Subcutaneous abdominal adipose tissue (tissue), 5 donors: ENCODE data around the gene ST6GALNAC2.

Source experiments
- H3K27ac ChIP-seq: one replicate; pipeline ENCODE4 v1.7.0; 2013; ENCODE audit warnings: low read depth, mild to moderate bottlenecking, inconsistent platforms, low read length, moderate library complexity
- H3K27me3 ChIP-seq, 5 donors: one replicate each; pipeline ENCODE4 v1.7.0; 2013; ENCODE audit warnings: low read length in 5 of 5, inconsistent platforms in 1 of 5; ENCODE audit not compliant: control insufficient read depth in 5 of 5, insufficient read depth in 4 of 5
- H3K36me3 ChIP-seq, 5 donors: one replicate each; pipeline ENCODE4 v1.7.0; 2013; ENCODE audit warnings: low read length in 5 of 5; ENCODE audit not compliant: control insufficient read depth in 5 of 5, insufficient read depth in 5 of 5
- H3K4me1 ChIP-seq, 5 donors: one replicate each; pipeline ENCODE4 v1.7.0; 2013; ENCODE audit warnings: low read length in 5 of 5, mild to moderate bottlenecking in 3 of 5, moderate library complexity in 1 of 5; ENCODE audit not compliant: control insufficient read depth in 5 of 5, insufficient read depth in 5 of 5
- H3K4me3 ChIP-seq, 5 donors: one replicate each; pipeline ENCODE4 v1.7.0; 2013; ENCODE audit warnings: low read length in 5 of 5, low read depth in 1 of 5
- H3K9ac ChIP-seq, 5 donors: one replicate each; pipeline ENCODE4 v1.7.0; 2013; ENCODE audit warnings: low read length in 5 of 5, mild to moderate bottlenecking in 4 of 5, moderate library complexity in 3 of 5
- H3K9me3 ChIP-seq, 5 donors: one replicate each; pipeline ENCODE4 v1.7.0; 2013; ENCODE audit warnings: low read length in 5 of 5; ENCODE audit not compliant: control insufficient read depth in 5 of 5
- donor health status: healthy.
- donor health status: healthy.
- donor health status: healthy.
- donor health status: healthy.
- donor health status: healthy.

ST6GALNAC2 gene

GRCh38 chr17:76572201-76572910, 13.3 kb downstream of the ST6GALNAC2 start:
- Histone ChIP-seq H3K9me3 (no peaks in the 10 kb centered on the region), H3K36me3 (no peaks in the 10 kb centered on the region), H3K27ac (no peak overlapping the region), H3K27me3 (no peaks in the 10 kb centered on the region), H3K9ac (no peak overlapping the region), H3K4me3 (no peak overlapping the region), H3K4me1 (peaks cover 0 to 18% (median 14%) of the 10 kb centered on the region in 5 donors)

- Histone ChIP-seq H3K27ac (no peak overlapping the region), H3K27me3 (no peaks in the 10 kb centered on the region), H3K4me1 (peaks cover 0 to 18% (median 14%) of the 10 kb centered on the region in 5 donors), H3K9ac (no peak overlapping the region), H3K4me3 (no peak overlapping the region), H3K36me3 (peaks cover 0 to 5% (median 0%) of the 10 kb centered on the region in 5 donors), H3K9me3 (no peaks in the 10 kb centered on the region)
Measured at GRCh38 chr17:76570877-76571471, 14.7 kb downstream of the ST6GALNAC2 start.

- Histone ChIP-seq H3K4me3 (no peak overlapping the region), H3K27ac (no peak overlapping the region), H3K4me1 (peaks cover 0 to 20% (median 14%) of the 10 kb centered on the region in 5 donors), H3K27me3 (no peaks in the 10 kb centered on the region), H3K36me3 (peaks cover 0 to 10% (median 3%) of the 10 kb centered on the region in 5 donors), H3K9ac (no peak overlapping the region), H3K9me3 (no peaks in the 10 kb centered on the region)
Measured at GRCh38 chr17:76570457-76570856, 15.2 kb downstream of the ST6GALNAC2 start.

- Histone ChIP-seq H3K4me1 (peaks cover 0 to 21% (median 14%) of the 10 kb centered on the region in 5 donors), H3K27ac (no peak overlapping the region), H3K36me3 (peaks cover 0 to 15% (median 9%) of the 10 kb centered on the region in 5 donors), H3K27me3 (no peaks in the 10 kb centered on the region), H3K9me3 (no peaks in the 10 kb centered on the region), H3K9ac (peak overlapping the region in 1 of 5 donors; percentile 25), H3K4me3 (no peak overlapping the region)
Measured at GRCh38 chr17:76569607-76570279, 15.9 kb downstream of the ST6GALNAC2 start.

GRCh38 chr17:76568811-76569221, 16.8 kb downstream of the ST6GALNAC2 start:
- no peak overlapping the region for H3K27ac ChIP-seq
- H3K9ac ChIP-seq: no peak overlapping the region
- H3K9me3 ChIP-seq: no peaks in the 10 kb centered on the region
- H3K36me3 ChIP-seq: peaks cover 0 to 19% (median 12%) of the 10 kb centered on the region in 5 donors
- H3K4me1 ChIP-seq: peaks cover 0 to 21% (median 14%) of the 10 kb centered on the region in 5 donors
- H3K4me3 ChIP-seq: no peak overlapping the region
- no peaks in the 10 kb centered on the region for H3K27me3 ChIP-seq

- Histone ChIP-seq H3K4me1 (peaks cover under 1 to 22% (median 15%) of the 10 kb centered on the region in 5 donors), H3K36me3 (peaks cover 0 to 19% (median 12%) of the 10 kb centered on the region in 5 donors), H3K9ac (no peak overlapping the region), H3K9me3 (no peaks in the 10 kb centered on the region), H3K27ac (no peak overlapping the region), H3K4me3 (no peak overlapping the region), H3K27me3 (no peaks in the 10 kb centered on the region)
Measured at GRCh38 chr17:76567634-76568432, 17.8 kb downstream of the ST6GALNAC2 start.

GRCh38 chr17:76566988-76567431, 18.6 kb downstream of the ST6GALNAC2 start:
- Histone ChIP-seq H3K4me3 (no peak overlapping the region), H3K27me3 (no peaks in the 10 kb centered on the region), H3K27ac (no peak overlapping the region), H3K4me1 (peaks cover 2 to 29% (median 21%) of the 10 kb centered on the region in 5 donors), H3K9ac (no peak overlapping the region), H3K36me3 (peaks cover 0 to 24% (median 12%) of the 10 kb centered on the region in 5 donors), H3K9me3 (no peaks in the 10 kb centered on the region)

- no peak overlapping the region for H3K9ac ChIP-seq
- peaks cover 6 to 33% (median 26%) of the 10 kb centered on the region in 5 donors for H3K4me1 ChIP-seq
- no peaks in the 10 kb centered on the region for H3K27me3 ChIP-seq
- H3K27ac ChIP-seq: no peak overlapping the region
- no peaks in the 10 kb centered on the region for H3K9me3 ChIP-seq
- H3K4me3 ChIP-seq: no peak overlapping the region
- peaks cover 0 to 28% (median 16%) of the 10 kb centered on the region in 5 donors for H3K36me3 ChIP-seq
Measured at GRCh38 chr17:76566613-76566943, 19.1 kb downstream of the ST6GALNAC2 start.

- Histone ChIP-seq H3K4me3 (no peak overlapping the region), H3K27ac (peak overlapping the region; percentile 18), H3K4me1 (peaks cover 6 to 39% (median 32%) of the 10 kb centered on the region in 5 donors), H3K36me3 (peaks cover 0 to 29% (median 17%) of the 10 kb centered on the region in 5 donors), H3K9me3 (no peaks in the 10 kb centered on the region), H3K27me3 (no peaks in the 10 kb centered on the region), H3K9ac (no peak overlapping the region)
Measured at GRCh38 chr17:76565728-76566612, 19.7 kb downstream of the ST6GALNAC2 start.
